Natural killer cell (primary cell): Measurements from ENCODE around the gene AGTR1. TPM values are rescaled to one million over a fixed set of nuclear protein-coding genes. Genes with fewer than 3 reads are reported as not detected.

Experiments used
- ATAC-seq, 3 donors: fragments of 150-1000 bp in 2 of 3; fragments of 200-7000 bp in 1 of 3; cut with Tn5 transposase; 1 replicate in 1 of 3; 2 replicates in 2 of 3; pipeline ENCODE4 v1.10.0; 2021; ENCODE audit warnings: mild to moderate bottlenecking in 2 of 3, moderate library complexity in 2 of 3
- DNase-seq, 2 donors: peaks; one replicate each; pipeline versions ENCODE4 v3.0.0 to v3.0.0-alpha.2; 2013 to 2021; ENCODE audit warnings: mixed read lengths in 1 of 2
- H3K27ac ChIP-seq: one replicate; pipeline ENCODE4 v1.5.1; 2013; ENCODE audit warnings: mild to moderate bottlenecking, low read length
- H3K27me3 ChIP-seq: one replicate; pipeline ENCODE4 v1.6.1; 2013; ENCODE audit warnings: low read length; ENCODE audit not compliant: control insufficient read depth, insufficient read depth
- H3K36me3 ChIP-seq: one replicate; pipeline ENCODE4 v1.6.1; 2013; ENCODE audit warnings: low read length; ENCODE audit not compliant: control insufficient read depth, insufficient read depth
- H3K4me1 ChIP-seq: one replicate; pipeline ENCODE4 v1.6.1; 2013; ENCODE audit warnings: low read length; ENCODE audit not compliant: control insufficient read depth, insufficient read depth
- H3K4me3 ChIP-seq: one replicate; pipeline ENCODE4 v1.5.1; 2013; ENCODE audit warnings: low read length
- H3K9me3 ChIP-seq: one replicate; pipeline ENCODE4 v1.6.1; 2013; ENCODE audit warnings: low read length; ENCODE audit not compliant: control insufficient read depth, insufficient read depth
- H3K27ac Mint-ChIP-seq, 2 donors: one replicate each; pipeline ENCODE4 v1.8.0; 2022; ENCODE audit warnings: mild to moderate bottlenecking in 2 of 2, mixed read lengths in 2 of 2, moderate library complexity in 1 of 2
- H3K27me3 Mint-ChIP-seq, 2 donors: one replicate each; pipeline ENCODE4 v1.8.0; 2022; ENCODE audit warnings: low read depth in 2 of 2, mixed read lengths in 2 of 2
- H3K36me3 Mint-ChIP-seq: one replicate; pipeline ENCODE4 v1.8.0; 2022; ENCODE audit warnings: mixed read lengths
- H3K4me1 Mint-ChIP-seq, 2 donors: one replicate each; pipeline ENCODE4 v1.8.0; 2022; ENCODE audit warnings: mixed read lengths in 2 of 2
- H3K4me3 Mint-ChIP-seq: one replicate; pipeline ENCODE4 v1.8.0; 2022; ENCODE audit warnings: mild to moderate bottlenecking, moderate library complexity, mixed read lengths
- H3K9me3 Mint-ChIP-seq, 2 donors: one replicate each; pipeline ENCODE4 v1.8.0; 2022; ENCODE audit warnings: mixed read lengths in 2 of 2
- CTCF ChIP-seq: fragments of 200-600 bp; IDR thresholded peaks from one replicate; pipeline ENCODE4 v1.8.0; 2022; ENCODE audit warnings: antibody characterized with exemption
- WGBS: methylation state at CpG from one replicate; pipeline ENCODE4 v1.1.7; 2013; ENCODE audit warnings: missing lambda C conversion rate; ENCODE audit not compliant: insufficient coverage; 5-methylcytosine and 5-hydroxymethylcytosine counted together
- intact Hi-C: fragments of 100-400 bp; cut with micrococcal nuclease; formaldehyde crosslinking; loops from one replicate; pipeline ENCODE4 v1.14.2; 2022
- total RNA-seq, 4 donors: library from RNA; stranded (reverse); fragments of 120-200 nt in 1 of 4; gene quantifications; one replicate each; pipeline versions ENCODE4 v1.2.3 to v1.2.4, GENCODE V29; 2013 to 2022

AGTR1 gene
- not detected for total RNA-seq
- not detected for total RNA-seq (2013)

- H3K9me3 ChIP-seq: no peaks in the 10 kb centered on the region
- Mint-ChIP-seq H3K4me1 (no peaks in the 10 kb centered on the region), H3K36me3 (peaks cover 9% of the 10 kb centered on the region), H3K27me3 (peaks cover 16 to 22% of the 10 kb centered on the region in 2 donors), H3K9me3 (peaks cover 9 to 11% of the 10 kb centered on the region in 2 donors), H3K27ac (no peak within 1 kb of the TSS), H3K4me3 (no peak within 1 kb of the TSS)
- no peak for TF ChIP-seq CTCF
- no peaks in the 10 kb centered on the region for H3K36me3 ChIP-seq
- H3K4me3 ChIP-seq: no peak within 1 kb of the TSS
- ATAC-seq (no peak), DNase-seq (no peak)
- intact Hi-C loops: no loop called here
- no peaks in the 10 kb centered on the region for H3K4me1 ChIP-seq
- 7% methylated on average over 61 of the region's 61 CpGs for WGBS
- H3K27ac ChIP-seq: no peak within 1 kb of the TSS
- peaks cover 10% of the 10 kb centered on the region for H3K27me3 ChIP-seq
Observed at GRCh38 chr3:148697306-148698189, at the start of gene AGTR1. Gene AGTR1, plus strand, starts transcription at chr3:148697903. Its CDS starts 43,133 bp downstream, at chr3:148741036.

- no peaks in the 10 kb centered on the region for H3K27me3 ChIP-seq
- Mint-ChIP-seq H3K36me3 (no peaks in the 10 kb centered on the region), H3K27ac (no peak overlapping the region), H3K27me3 (no peaks in the 10 kb centered on the region), H3K4me1 (no peaks in the 10 kb centered on the region), H3K4me3 (no peak overlapping the region), H3K9me3 (peaks cover 3 to 5% of the 10 kb centered on the region in 2 donors)
- DNase-seq (no peak), ATAC-seq (no peak)
- no peaks in the 10 kb centered on the region for H3K9me3 ChIP-seq
- 87% methylated on average over 3 of the region's 3 CpGs for WGBS
- no peak overlapping the region for H3K27ac ChIP-seq
- H3K36me3 ChIP-seq: no peaks in the 10 kb centered on the region
- no peak overlapping the region for H3K4me3 ChIP-seq
- no peak for TF ChIP-seq CTCF
- H3K4me1 ChIP-seq: no peaks in the 10 kb centered on the region
- intact Hi-C loops: no loop called here
Observed at GRCh38 chr3:148648685-148649352, 48.9 kb upstream of the AGTR1 start.

- H3K9me3 ChIP-seq: no peaks in the 10 kb centered on the region
- no peak overlapping the region for H3K4me3 ChIP-seq
- TF ChIP-seq CTCF: no peak
- H3K4me1 ChIP-seq: no peaks in the 10 kb centered on the region
- no peak overlapping the region for H3K27ac Mint-ChIP-seq
- no peak overlapping the region for H3K4me3 Mint-ChIP-seq
- H3K9me3 Mint-ChIP-seq: peaks cover 2 to 4% of the 10 kb centered on the region in 2 donors
- no peaks in the 10 kb centered on the region for H3K36me3 ChIP-seq
- no peak for ATAC-seq
- no peak for DNase-seq
- 81% methylated on average over 5 of the region's 6 CpGs for WGBS
- no peak overlapping the region for H3K27ac ChIP-seq
- no peaks in the 10 kb centered on the region for H3K4me1 Mint-ChIP-seq
- no peaks in the 10 kb centered on the region for H3K27me3 Mint-ChIP-seq
- no peaks in the 10 kb centered on the region for H3K27me3 ChIP-seq
- intact Hi-C loops: no loop called here
- no peaks in the 10 kb centered on the region for H3K36me3 Mint-ChIP-seq
Observed at GRCh38 chr3:148651549-148651948, 46.2 kb upstream of the AGTR1 start.
